Dermis microvascular lymphatic vessel endothelial cell (primary cell): Measurements from ENCODE around the gene TBCE. TPM values are rescaled to one million over a fixed set of nuclear protein-coding genes. Genes with fewer than 3 reads are reported as not detected.
A peak's percentile ranks its signal among the peaks of the same experiment; 100 is the strongest.
"Not testable (repeated sequence)": the region's sequence is repeated elsewhere in the genome, so short reads cannot be mapped to it uniquely, and the experiment has no call there.

ENCODE experiments used
- DNase-seq, 2 donors: peaks; one replicate each; pipeline versions ENCODE4 v3.0.0 to v3.0.0-alpha.2; 2010; ENCODE audit warnings: low read depth in 2 of 2
- total RNA-seq: library from RNA; depleted of rRNA; stranded (reverse); fragments of >200 nt; gene quantifications from 2 replicates; pipeline ENCODE4 v1.2.1, GENCODE V29; 2014

Gene TBCE
- total RNA-seq, 1 donor from 2014 or later: 12.3 TPM

DNA sequence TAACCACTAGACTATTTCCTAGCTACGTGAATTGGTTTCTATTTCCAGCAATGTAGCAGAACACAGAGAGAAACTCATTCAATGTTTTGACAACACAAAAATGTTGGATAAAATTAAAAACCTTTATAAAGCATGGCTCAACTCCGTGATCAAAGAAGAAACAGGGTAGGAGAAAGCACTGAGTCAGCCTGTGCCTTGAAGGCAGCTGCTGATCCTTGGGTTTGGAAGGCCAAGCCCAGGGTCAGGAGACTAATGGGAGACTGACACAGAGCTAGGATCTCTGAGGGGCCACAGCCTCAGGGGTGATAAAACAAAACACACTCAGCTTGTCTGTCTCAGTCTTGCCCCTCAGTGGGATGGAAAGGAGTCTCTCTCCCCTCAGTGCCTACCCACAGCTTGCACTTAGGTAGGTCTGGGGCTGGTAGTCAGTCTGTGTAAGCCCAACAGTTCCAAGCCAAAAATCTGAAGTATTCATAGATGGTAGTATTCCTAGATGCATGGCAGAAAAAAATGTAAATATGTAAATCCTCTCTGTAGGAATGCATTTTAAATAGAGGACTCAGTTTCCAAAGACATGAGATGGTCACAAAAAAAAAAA is 83.8 kb downstream of the TBCE start:
- no peak for DNase-seq

DNA sequence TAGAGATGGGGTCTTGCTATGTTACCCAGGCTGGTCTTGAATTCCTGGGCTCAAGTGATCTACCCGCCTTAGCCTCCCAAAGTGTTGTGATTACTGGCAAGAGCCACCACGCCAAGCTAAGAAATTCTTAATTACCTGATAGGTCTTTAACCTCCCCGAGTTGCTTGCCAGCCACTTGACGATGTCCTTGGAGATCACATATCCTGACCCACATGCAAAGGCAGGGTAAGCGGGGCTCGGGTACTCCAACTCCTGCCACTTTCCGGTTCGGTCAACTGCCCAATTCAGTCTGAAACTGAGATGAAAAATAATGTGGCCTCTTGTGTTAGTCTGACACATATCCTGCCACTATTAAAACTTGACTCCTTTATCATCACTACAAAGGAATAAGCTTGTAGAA is 86.8 kb downstream of the TBCE start:
- DNase-seq: no peak

DNA sequence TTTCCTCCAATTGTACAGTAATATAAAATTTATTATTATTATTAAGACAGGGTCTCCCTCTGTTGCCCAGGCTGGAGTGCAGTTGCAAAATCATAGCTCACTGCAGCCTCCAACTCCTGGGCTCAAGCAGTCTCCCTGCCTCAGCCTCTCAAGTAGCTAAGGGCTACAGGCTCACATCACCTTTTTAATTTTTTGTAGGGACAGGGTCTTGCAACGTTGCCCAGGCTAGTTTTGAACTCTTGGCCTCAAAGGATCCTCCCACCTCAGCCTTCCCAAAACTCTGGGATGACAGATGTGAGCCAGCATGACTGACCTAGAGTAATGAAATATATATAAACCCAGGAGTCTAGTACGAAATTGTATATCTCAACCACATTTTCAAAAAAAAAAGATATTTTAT is 87.9 kb downstream of the TBCE start:
- DNase-seq: no peak

DNA sequence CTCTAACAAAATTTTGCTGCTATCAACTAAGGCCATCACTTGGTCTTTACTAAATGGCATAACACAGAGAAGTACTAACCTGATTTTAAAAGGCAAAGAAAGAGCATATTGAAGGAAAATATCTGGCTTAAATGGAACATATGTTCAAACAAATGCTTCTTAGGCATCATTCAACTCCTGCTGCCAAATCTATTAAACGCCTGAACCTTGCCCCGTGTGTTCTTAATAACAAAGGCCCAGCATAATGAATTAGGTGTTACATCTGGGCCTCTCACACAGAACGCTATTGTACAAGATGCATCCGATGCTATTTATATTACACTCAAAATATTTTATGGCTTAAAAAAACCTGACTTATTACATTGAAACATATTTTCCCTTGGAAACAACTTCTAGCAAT is 88.6 kb downstream of the TBCE start:
- no peak for DNase-seq

DNA sequence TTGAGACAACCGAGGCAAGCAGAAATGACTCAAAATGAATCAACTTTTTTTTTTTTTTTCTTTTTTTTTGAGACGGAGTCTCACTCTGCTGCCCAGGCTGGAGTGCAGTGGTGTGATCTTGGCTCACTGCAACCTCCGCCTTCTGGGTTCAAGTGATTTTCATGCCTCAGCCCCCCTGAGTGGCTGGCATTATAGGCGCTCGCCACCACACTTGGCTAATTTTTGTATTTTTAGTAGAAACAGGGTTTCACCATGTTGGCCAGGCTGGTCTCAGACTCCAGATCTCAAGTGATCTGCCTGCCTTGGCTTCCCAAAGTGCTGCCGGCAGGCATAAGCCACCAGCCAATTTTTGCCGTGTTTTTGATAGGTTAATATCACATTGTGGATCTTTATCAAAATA is 90.6 kb downstream of the TBCE start:
- not testable (repeated sequence) for DNase-seq

DNA sequence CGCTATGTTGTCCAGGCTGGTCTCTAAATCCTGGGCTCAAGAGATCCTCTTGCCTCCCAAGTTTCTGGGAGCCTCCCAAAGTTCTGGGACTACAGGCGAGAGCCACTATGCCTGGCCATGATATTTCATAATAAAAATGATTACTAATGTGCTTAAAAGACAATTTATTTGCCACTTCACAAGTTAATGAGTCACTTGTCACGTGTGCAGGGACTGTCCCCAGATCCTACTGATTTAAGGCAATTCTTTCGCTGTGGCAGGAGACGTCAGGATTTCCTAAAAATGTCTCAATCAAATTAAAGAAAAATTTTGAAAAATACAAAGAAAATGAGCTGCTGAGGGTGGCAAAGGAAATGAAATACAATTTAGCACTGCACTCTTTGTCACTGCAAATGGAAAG is 93.5 kb downstream of the TBCE start:
- no peak for DNase-seq

DNA sequence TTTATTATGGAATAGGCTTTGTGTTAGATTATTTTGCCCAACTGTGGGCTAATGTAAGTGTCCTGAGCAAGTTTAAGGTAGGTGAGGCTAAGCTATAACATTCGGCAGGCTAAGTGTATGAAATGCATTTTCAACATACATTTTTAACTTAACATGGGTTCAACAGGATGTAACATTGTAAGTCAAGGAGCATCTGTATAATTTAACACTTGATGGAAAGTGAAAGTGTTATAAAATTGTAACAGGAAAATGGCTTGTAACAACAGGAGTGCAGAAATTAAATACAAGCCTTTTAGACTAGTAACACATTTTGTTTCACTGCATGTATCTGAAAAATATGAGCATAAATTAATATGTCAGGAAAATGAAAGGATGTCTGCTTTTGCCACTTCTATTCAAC is 94.7 kb downstream of the TBCE start:
- no peak for DNase-seq

DNA sequence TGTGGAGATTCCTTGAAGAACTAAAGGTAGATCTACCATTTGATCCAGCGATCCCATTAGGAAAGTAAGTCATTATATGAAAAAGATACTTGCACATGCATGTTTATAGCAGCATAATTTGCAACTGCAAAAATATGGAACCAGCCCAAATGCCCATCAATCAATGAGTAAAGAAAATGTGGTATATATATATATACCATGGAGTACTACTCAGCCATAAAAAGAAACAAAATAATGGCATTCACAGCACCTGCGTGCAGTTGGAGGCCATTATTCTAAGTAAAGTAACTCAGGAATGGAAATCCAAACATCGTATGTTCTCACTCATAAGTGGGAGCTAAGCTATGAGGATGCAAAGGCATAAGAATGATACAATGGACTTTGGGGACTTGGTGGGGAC is 95.6 kb downstream of the TBCE start:
- DNase-seq: not testable (repeated sequence)

DNA sequence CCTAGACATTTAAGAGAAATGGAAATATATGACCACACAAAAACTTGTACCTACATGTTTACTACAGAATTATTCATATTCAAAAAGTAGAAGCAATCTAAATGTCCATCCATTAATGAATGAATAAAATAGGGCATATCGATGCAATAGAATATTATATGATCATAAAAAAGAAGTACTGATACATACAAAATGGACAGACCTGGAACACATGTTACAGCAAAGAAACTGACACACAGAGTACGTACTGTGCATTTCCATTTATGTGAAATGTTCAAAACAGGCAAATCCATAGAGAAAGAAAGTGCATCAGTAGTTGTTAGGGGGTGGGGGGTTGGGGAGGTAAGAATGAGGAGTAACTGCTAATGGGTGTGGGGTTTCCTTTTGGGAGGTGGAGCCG is 97.8 kb downstream of the TBCE start:
- DNase-seq: no peak

DNA sequence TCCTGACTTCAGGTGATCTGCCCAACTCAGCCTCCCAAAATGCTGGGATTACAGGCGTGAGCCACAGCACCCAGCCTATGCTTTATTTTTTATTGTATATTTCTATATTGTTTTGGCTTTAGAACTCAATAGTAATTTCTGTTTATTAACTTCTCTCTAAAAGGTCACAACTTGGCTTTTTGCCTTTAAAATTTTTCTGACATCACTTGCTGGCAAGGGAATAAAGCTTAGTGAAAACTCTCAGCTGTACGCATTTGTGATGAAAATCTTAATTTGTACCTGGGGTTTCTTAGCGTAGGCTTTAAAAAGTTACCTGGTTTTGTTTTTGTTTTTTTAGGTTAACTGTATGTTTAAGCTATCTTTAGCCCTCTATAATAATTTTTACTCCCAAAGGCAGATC is 100.8 kb downstream of the TBCE start:
- DNase-seq: no peak

DNA sequence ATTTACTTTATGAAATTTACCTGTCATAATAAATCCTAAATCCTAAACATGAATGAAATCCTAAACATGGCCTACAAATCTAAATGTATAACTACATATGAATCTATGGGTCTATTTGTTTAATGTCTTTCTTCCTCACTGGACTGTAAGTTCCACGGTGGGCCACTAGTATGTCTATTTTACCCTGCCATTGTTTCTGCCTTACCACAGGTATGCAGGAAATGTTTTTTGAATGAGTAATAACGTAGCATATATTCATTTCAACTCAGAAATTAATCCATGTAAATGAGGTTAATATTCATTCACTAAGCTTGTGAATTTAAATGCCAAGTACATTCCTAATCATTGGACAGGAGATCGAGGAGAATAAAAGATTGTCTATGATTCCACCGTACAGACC is 101.7 kb downstream of the TBCE start:
- DNase-seq: peak in 1 of 2 donors; percentile 44

DNA sequence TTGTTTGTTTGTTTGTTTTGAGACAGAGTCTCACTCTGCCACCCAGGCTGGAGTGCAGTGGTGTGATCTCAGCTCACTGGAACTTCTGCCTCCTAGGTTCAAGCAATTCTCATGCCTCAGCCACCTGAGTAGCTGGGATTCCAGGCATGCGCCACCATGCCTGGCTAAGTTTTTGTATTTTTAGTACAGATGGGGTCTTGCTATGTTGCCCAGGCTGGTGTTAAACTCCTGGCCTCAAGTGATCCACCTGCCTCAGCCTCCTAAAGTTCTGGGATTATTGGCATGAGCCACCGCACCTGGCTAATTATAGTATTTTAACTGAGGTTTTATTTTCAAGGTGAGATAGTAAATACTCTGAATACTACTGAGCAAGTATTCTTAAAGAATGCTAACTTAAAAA is 102.7 kb downstream of the TBCE start:
- not testable (repeated sequence) for DNase-seq

DNA sequence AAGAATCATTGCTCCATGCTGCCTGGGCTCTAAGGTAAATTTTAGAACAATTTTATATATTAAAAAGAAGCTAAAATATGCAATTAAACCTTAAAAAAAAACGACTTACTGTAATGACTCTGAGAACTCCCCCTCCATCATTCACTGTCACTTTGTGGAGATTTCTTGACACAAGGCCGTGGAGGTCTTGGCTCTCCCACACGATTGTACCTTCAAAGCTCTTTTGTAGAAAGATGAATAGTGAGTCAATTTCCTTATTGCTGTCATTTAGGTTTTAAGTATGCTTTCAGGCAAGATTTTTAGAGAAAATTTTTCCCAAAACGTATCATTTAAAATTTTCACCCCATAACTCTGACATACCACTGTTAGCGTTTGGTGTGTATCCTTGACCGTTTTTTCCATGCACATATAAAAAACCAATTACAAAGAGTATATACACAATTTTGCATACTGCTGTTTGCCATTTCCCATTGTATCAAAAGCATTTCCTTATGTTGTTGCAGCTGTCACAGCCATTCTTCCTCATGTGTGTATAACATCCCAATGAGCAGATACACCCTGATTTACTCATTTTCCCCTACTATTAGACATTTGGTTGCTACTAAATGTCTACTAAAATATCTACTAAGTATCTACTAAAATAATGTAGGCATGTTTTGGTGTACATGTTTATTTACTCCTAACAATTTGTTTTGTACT is 103.7 kb downstream of the TBCE start:
- DNase-seq: peak in 1 of 2 donors; percentile 75

DNA sequence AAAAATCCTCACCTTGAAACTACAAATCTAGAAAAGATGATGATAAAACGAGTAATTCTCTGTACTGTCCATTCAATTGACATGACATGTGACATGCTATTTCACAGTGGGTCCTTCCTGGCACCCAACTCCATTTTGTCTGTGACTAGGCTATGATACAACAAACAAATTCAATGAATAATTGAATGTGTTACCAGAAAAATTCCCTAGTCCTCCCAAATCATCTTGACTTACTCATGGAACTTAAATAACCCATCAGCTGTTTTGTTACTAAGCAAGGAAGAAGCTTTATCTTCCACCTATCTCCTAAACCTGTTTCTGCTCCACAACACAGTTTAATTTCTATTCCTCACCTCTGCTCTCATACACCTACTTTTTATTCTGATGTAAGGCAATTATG is 106.6 kb downstream of the TBCE start:
- peak in 1 of 2 donors; percentile 13 for DNase-seq

DNA sequence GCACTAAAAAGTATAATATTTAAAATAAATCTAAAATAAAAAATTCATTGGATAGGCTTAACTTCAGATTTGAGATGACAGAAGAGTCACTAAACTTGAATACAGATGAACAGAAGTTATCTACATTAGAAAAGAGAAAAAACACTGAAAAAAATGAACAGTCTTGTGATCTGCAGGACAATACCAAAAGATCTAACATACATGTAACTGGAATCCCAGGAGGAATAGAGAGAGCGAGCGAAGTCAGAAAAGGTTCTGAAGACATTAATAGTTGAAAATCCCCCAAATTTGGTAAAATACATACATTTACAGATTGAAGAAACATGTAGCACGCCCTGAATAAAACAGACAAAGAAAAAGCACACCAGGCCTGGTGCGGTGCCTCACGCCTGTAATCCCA is 115.9 kb downstream of the TBCE start:
- no peak for DNase-seq

DNA sequence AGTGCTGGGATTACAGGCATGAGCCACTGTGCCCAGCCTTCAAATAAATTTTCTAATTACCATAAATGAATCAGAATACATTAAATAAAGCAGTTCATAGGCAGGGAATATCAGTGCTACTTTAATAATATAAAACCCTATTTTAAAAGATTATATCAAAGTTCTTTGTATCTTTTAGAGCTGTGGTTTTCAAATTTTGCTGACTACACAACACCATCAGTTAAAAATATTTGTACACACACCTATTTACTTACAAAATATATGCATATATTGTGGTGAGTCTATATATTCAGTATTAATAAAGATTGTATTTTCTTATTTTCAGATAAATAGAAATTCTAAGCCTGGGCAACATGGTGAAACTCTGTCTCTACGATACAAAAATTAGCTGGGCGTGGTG is 118.3 kb downstream of the TBCE start:
- DNase-seq: no peak

DNA sequence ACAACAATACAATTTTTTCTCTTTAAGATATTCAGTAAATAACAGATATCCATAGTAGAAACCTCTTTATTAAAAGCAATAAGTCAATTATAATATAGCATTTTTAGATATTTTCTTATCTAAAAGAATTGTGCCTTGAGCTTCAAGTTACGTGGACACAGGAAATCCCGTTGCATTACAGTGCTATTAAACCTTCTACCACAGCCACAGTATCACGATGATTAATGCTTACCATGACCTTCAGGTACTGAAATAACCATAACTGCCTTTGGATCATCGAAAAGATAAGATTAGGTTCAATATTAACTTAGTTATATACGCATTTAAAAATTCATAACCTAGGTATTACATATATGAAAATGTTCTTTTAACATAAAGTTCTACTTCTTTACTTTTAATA is 119.1 kb downstream of the TBCE start:
- peak in 1 of 2 donors; percentile 39 for DNase-seq

DNA sequence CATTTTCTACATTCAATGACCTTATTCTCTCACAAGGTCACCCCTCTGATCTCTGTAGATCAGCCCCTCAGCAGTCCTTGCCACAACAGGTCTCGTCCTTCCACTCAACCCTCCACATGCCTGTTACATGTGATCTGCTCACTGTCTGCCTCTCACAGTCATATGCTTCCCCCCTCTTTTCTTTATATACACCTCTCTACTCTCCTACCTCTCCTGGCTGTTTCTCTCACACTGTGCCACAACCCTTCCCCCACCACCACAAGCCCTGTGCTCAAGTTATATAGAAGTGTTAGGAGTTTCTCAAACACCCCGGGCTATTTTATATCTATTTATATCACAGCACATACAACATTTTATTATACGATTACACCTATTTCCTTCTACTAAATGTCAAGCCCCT is 124.4 kb downstream of the TBCE start:
- DNase-seq: no peak

DNA sequence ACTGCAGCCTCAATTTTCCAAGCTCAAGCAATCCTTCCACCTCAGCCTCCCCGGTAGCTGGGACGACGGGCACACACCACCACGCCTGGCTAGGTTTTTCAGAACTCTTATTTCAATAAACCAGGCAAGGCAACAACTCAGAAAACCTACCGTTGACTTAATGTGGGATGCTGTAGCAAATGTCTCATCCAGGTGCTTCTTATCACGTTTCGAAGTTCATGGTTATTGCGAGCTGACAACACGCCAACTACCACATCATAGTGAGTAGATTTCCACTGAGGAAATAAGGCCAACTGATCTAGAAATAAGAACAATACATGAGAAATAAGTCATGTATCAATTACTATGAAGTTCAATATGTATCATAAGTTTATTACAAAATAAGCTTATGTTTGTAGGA is 127.3 kb downstream of the TBCE start:
- no peak for DNase-seq

DNA sequence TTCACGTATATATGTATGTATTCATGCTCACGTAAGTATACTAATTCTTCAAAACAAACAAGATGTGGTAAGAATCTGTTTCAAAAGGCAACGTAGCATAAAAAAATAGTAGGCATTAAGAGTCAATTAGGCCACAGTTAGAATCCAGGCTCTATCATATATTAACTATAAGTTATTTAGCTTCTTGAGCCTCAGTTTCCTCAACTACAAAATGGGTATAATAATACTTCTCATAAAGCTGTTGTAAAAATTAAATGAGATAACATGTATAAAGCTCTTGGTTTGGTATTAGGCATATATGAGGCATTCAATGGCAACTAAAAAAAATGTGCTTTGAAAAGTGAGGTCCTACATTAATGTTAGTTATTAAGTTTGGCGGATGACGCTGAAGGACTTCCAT is 127.8 kb downstream of the TBCE start:
- no peak for DNase-seq

DNA sequence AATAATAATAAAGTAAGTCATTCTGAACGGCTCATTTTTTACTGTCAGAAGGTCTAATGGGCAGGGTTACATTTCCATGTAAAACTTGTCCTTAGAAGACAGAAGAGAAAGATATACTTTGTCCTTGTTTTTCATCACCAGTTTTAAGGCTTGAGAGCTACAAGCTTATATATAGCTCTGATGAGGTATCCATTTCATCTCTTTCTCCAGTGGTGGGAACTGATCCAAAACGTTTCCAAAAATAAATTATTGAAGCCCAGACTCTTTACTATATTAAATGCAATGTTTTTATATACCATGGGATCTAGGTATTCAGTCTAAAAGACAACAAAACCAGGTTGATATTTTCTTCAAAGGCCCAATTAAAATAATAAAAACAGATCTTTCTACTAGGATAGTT is 128.3 kb downstream of the TBCE start:
- DNase-seq: no peak

DNA sequence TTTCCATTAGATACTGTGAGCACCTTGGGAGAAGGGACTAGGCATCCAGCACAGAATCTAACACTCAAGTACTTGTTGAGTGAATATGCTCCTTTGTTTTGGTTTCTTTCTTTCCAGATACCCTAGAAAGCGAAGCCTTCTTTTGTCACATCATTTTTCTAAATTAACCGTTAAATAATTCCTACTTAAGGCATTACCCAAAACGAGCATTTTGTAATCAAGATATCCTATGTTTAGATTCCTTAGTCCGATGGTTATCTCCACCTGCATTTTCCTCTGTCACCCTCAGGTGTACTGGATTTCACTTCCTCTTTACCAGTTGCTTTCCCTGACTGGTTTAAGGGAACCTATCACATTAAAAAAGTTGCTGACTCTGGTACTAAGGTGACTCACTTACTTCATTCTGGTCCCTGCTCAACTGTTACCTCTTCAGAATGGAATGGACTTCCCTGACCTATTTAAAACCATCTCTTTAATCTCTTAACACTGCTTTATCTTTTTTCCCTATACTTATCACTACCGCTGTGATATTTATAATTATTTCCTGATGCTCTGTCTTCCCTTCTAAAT is 133.8 kb downstream of the TBCE start:
- no peak for DNase-seq
